ENCODE measurements around the gene GALNT16. TPM values are rescaled to one million over a fixed set of nuclear protein-coding genes. Genes with fewer than 3 reads are reported as not detected.
"Not testable (repeated sequence)": the region's sequence is repeated elsewhere in the genome, so short reads cannot be mapped to it uniquely, and the experiment has no call there.

Gene GALNT16
- total RNA-seq, 1 experiment from 2014 or later, result 2.0 TPM

DNA sequence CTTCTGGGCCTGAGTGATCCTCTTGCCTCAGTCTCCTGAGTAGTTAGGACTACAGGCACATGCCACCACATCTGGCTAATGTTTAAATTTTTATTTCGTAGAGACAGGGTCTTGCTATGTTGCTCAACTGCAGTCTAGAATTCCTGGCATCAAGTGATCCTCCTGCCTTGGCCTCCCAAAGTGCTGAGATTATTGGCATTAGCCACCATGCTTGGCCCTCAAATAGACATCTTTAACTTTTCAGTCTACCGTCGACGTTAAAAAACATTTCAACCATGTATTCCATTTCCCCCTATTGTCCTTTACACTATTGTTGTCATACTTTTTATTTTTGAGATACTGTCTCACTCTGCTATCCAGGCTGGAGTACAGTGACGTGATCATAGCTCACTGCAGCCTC, 115.8 kb downstream of the GALNT16 start:
- Histone ChIP-seq H3K36me3 (replicated peaks; ENCODE audit: control insufficient read depth, insufficient read depth, low read length) (peaks cover 11% of the 10 kb centered on the region), H3K4me3 (ENCODE audit: insufficient read depth, low read depth, low read length) (no peak overlapping the region), H3K27me3 (ENCODE audit: control insufficient read depth, insufficient read depth, low read length) (no peaks in the 10 kb centered on the region)
- DNase-seq, result no peak

DNA sequence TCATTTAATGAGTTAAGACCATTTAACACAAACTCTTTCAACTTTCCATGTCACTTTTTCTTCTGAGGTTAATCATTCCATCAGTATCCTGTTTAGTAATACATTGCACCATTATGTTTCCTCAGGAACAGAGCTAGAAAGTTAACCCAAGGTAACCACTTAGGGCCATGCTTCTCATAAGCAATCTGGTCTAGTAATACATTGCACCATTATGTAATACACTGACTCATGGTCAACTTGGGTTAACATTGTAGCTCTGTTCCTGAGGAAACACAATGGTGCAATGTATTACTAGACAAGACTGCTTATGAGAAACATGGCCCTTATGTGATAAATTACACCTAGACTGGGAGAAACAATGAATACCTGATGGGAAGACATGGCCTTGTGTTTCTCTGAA, 116.5 kb downstream of the GALNT16 start:
- Histone ChIP-seq H3K4me3 (ENCODE audit: insufficient read depth, low read depth, low read length) (no peak overlapping the region), H3K27me3 (ENCODE audit: control insufficient read depth, insufficient read depth, low read length) (no peaks in the 10 kb centered on the region), H3K36me3 (replicated peaks; ENCODE audit: control insufficient read depth, insufficient read depth, low read length) (peaks cover 11% of the 10 kb centered on the region)
- DNase-seq, result no peak

DNA sequence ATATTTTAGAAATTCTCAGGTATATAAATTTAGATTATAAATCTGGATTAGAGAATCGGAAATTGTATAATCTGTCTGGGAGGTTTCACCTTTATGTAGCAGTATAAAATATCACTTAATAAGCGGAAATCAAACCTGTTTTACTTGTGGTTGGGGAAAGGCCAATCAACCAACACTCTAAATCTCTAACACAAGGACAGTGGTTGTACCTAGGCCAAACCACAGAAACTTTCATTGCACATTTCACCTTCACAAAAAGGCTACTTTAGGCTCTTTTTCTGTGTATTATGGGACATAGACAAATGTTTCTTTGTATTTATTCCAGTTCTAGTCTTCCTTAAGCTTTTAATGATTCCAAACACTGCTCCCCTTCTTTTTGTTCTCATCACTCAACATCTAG, 118.3 kb downstream of the GALNT16 start:
- peaks cover 7% of the 10 kb centered on the region for H3K36me3 ChIP-seq (replicated peaks; ENCODE audit: control insufficient read depth, insufficient read depth, low read length)
- DNase-seq, result no peak
- no peak overlapping the region for H3K4me3 ChIP-seq (ENCODE audit: insufficient read depth, low read depth, low read length)
- no peaks in the 10 kb centered on the region for H3K27me3 ChIP-seq (ENCODE audit: control insufficient read depth, insufficient read depth, low read length)

DNA sequence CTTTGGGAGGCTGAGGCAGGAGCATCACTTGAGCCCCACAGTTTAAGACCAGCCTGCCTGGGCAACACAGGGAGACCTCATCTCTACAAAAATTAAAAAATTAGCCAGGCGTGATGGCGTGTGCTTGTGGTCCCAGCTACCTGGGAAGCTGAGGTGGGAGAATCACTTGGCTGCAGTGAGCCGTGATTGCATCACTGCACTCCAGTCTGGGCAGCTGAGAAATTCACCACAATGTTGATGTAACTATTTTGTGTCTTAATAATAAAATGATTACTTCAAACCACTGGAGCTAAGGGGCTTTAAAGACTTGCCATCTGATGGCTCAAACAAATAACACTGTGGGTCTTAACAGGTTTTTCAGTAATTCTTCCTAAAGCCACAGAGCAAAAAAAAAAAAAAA, 127.4 kb downstream of the GALNT16 start:
- H3K36me3 ChIP-seq (replicated peaks; ENCODE audit: control insufficient read depth, insufficient read depth, low read length), result peaks cover 18% of the 10 kb centered on the region

DNA sequence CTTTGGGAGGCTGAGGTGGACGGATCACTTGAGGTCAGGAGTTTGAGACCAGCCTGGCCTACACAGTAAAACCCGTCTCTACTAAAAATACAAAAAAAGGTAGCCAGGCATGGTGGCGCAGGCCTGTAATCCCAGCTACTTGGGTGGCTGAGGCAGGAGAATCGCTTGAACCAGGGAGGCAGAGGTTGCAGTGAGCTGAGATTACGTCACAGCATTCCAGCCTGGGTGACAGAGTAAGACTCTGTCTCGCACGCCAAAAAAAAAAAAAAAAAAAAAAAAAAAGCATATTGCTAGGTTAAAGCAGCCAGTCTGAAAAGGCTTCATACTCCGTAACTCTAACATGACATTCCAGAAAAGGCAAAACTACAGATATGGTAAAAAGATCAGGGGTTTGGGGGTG, 131.4 kb downstream of the GALNT16 start:
- peaks cover 26% of the 10 kb centered on the region for H3K36me3 ChIP-seq (replicated peaks; ENCODE audit: control insufficient read depth, insufficient read depth, low read length)
- H3K27me3 ChIP-seq (ENCODE audit: control insufficient read depth, insufficient read depth, low read length); H3K4me3 ChIP-seq (ENCODE audit: insufficient read depth, low read depth, low read length); DNase-seq: not testable (repeated sequence)

More for the DNA sequence above, 127.4 kb downstream of the GALNT16 start:
- Histone ChIP-seq H3K4me3 (ENCODE audit: insufficient read depth, low read depth, low read length) (no peak overlapping the region), H3K27me3 (ENCODE audit: control insufficient read depth, insufficient read depth, low read length) (no peaks in the 10 kb centered on the region)
- no peak for DNase-seq

DNA sequence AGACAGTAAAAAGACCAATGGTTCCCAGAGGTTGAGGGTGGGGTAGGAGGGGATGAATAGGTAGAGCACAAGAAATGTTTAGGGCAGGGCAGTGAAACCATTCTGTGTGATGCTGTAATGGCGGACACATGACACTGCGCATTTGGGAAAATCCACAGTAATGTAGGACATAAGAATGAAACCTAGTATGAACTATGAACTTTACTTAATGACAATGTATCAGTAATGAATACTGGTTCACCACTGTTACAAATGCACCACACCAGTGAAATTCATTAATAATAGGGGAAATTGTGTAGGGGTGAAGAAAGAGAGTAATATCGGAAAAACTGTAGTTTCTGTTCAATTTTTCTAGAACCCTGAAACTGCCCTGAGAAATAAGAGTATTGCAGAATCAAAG, 132.5 kb downstream of the GALNT16 start:
- DNase-seq, result no peak
- H3K27me3 ChIP-seq (ENCODE audit: control insufficient read depth, insufficient read depth, low read length), result no peaks in the 10 kb centered on the region
- H3K36me3 ChIP-seq (replicated peaks; ENCODE audit: control insufficient read depth, insufficient read depth, low read length), result peaks cover 21% of the 10 kb centered on the region
- H3K4me3 ChIP-seq (ENCODE audit: insufficient read depth, low read depth, low read length), result no peak overlapping the region

DNA sequence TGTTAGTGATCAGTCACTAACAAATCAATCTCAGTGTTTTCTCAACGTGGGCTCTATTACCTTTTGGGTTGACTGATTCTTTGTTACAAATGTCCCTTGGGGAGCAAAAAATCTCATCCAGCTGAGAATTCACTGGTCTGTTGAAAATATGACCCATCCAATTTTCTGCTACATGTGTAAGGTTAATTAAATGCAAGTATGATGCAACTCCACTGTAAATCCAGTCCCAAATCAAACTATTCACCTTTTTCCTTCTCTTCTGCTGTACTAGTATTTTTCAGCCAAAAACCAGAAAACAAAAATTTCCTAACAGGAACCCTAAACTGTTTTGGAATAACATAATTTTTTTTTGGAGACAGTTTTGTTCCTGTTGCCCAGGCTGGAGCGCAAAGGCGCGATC, 136.0 kb downstream of the GALNT16 start:
- no peaks in the 10 kb centered on the region for H3K27me3 ChIP-seq (ENCODE audit: control insufficient read depth, insufficient read depth, low read length)
- no peak for DNase-seq
- H3K4me3 ChIP-seq (ENCODE audit: insufficient read depth, low read depth, low read length), result no peak overlapping the region
- peaks cover 19% of the 10 kb centered on the region for H3K36me3 ChIP-seq (replicated peaks; ENCODE audit: control insufficient read depth, insufficient read depth, low read length)

DNA sequence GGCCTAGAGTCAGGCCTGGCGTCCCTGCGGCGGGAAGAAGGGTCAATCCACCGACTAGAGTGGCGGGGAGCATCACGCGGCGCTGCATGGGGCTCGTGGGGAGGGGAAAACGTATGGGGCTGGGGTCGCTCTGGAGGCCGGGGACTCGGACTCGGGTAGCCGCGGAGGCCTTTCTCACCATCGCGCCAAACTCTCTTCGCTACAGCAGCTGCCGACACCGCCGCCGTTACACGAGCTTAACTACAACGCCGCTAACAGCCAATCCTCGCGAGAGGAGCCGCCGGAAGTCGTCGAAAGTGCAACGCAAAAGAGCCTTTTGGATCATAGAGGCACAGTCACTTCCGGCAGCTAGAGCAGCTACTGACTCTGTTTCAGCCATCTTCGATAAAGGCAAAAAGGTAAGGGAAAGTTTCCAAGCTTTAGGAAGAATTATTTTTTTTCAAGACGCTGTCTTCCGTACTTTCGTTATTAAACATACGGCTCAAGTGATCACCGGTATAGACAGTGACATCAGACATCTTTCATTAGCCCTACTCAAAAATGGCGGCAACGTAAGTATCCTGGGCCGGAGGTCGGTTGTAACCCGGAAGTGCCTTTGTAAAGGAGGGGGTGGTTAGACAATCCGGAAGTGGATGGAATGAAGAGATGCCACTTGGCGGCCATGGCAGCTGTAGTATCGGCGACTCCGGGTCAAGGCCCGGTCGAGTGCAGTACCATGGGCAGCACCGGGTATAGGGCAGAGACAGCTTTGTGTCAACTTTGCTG, 138.3 kb downstream of the GALNT16 start, which contains the start of the genes ERH and SLC39A9:
TSS of gene ERH (minus strand) at position 247 of the 765 bp plus-strand sequence. CDS start at position 181, 66 bp downstream.
TSS of gene SLC39A9 (plus strand) at position 640 of the 765 bp plus-strand sequence. CDS start 678 bp downstream, outside the sequence.
- Histone ChIP-seq H3K4me3 (ENCODE audit: insufficient read depth, low read depth, low read length) (peak within 1 kb of the TSS; percentile 87), H3K27me3 (ENCODE audit: control insufficient read depth, insufficient read depth, low read length) (no peaks in the 10 kb centered on the region), H3K36me3 (replicated peaks; ENCODE audit: control insufficient read depth, insufficient read depth, low read length) (peaks cover 15% of the 10 kb centered on the region)
- peak; percentile 91 for DNase-seq

DNA sequence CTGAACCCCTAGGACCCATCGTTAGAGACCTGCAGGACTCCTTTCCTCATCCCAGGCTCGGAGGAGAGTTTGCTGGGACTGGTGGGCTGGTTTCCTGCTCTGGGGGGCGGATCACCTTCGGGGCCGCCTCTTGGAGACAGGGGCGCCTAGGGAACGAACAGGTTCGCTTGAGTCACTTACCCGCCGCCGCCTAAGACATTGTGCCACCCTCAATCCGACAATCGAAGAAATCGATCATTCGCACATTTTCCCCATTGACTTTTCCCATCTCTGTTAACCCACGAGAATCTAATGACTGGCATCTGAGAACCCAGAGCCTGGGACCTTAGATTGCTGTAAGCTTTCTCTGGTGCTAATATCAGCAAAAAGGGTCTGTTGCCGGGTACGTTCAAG, 138.9 kb downstream of the GALNT16 start:
- H3K36me3 ChIP-seq (replicated peaks; ENCODE audit: control insufficient read depth, insufficient read depth, low read length), result peaks cover 13% of the 10 kb centered on the region
- DNase-seq, result no peak
- H3K27me3 ChIP-seq (ENCODE audit: control insufficient read depth, insufficient read depth, low read length), result no peaks in the 10 kb centered on the region
- H3K4me3 ChIP-seq (ENCODE audit: insufficient read depth, low read depth, low read length), result peak overlapping the region; percentile 87

DNA sequence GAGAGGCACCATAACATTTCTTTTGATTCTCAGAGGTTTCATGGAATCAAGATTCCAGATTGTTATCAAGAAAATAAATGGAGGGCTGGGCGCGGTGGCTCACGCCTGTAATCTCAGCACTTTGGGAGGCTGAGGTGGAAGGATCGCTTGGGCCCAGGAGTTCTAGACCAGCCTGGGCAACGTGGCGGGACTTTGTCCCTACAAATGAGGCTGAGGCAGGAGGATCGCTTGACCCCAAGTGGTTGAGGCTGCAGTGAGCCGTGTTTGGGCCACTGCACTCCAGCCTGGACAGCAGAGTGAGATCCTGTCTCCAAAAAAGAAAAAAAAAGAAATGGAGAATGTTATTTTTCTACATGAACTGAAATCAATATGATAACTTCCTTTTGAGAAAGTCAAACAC, 139.8 kb downstream of the GALNT16 start:
- H3K36me3 ChIP-seq (replicated peaks; ENCODE audit: control insufficient read depth, insufficient read depth, low read length), result peaks cover 9% of the 10 kb centered on the region
- no peak overlapping the region for H3K4me3 ChIP-seq (ENCODE audit: insufficient read depth, low read depth, low read length)
- no peaks in the 10 kb centered on the region for H3K27me3 ChIP-seq (ENCODE audit: control insufficient read depth, insufficient read depth, low read length)
- no peak for DNase-seq

DNA sequence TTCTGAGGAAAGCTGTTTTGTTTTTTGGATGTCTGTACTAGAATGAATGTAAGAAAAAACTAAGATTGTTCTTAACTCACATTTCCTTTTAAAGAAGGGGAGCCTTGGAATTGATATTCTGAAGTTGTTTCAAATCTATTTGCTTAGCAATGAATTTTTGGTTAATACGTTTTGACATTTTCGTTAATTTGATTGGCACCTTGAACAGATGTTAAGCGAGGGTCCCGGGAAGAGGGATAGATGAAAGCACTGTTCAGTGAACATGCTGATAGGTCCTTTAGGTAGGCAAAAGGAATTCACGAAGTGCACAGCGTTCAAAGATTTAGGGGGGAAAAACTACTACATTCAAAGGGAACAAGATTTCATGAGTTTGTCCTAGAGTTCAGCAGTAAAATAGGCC, 140.2 kb downstream of the GALNT16 start:
- no peak overlapping the region; the same call in 1 of the 2 replicates for H3K4me3 ChIP-seq (ENCODE audit: insufficient read depth, low read depth, low read length)
- peaks cover 6% of the 10 kb centered on the region for H3K36me3 ChIP-seq (replicated peaks; ENCODE audit: control insufficient read depth, insufficient read depth, low read length)
- no peak for DNase-seq
- no peaks in the 10 kb centered on the region for H3K27me3 ChIP-seq (ENCODE audit: control insufficient read depth, insufficient read depth, low read length)

DNA sequence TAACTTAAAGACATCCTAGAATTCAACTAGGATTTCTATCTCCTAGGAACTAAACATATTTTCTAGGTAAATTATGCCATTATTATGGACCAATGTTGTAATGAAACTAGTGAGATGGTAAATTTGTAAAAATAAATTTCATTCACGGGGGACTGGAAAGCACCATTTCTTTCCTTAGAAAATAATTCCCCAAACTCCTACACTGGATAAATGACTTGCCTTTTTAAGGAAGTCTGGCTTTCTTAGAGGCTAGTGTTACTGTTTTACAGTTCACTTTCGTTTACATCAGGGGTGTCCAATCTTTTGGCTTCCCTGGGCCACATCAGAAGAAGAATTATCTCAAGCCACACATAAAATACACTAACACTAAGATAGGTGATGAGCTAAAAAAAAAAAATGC, 141.9 kb downstream of the GALNT16 start:
- Histone ChIP-seq H3K4me3 (ENCODE audit: insufficient read depth, low read depth, low read length) (no peak overlapping the region), H3K36me3 (replicated peaks; ENCODE audit: control insufficient read depth, insufficient read depth, low read length) (no peaks in the 10 kb centered on the region; the same call in 1 of the 2 replicates), H3K27me3 (ENCODE audit: control insufficient read depth, insufficient read depth, low read length) (no peaks in the 10 kb centered on the region)
- DNase-seq, result no peak

DNA sequence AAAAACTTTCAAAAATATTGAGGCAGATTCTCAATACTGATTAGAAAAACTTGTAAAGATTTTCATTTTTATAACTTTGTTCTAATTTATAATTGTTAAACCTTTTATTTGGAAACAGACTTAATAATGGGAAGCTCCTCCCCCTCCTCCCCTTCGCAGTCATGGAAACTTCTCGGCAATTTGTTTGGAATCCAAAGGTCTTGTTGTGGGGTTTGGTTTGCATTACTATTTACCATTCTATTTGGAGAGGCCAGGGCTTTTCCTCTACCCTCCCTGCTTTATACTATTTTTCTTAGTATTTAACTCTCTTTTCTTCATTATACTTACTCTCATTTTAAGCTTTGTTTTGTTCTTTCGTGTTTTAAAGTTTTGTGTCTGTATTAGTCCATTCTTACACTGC, 144.5 kb downstream of the GALNT16 start:
- H3K27me3 ChIP-seq (ENCODE audit: control insufficient read depth, insufficient read depth, low read length), result no peaks in the 10 kb centered on the region
- no peak for DNase-seq
- no peaks in the 10 kb centered on the region for H3K36me3 ChIP-seq (replicated peaks; ENCODE audit: control insufficient read depth, insufficient read depth, low read length)
- H3K4me3 ChIP-seq (ENCODE audit: insufficient read depth, low read depth, low read length), result no peak overlapping the region

DNA sequence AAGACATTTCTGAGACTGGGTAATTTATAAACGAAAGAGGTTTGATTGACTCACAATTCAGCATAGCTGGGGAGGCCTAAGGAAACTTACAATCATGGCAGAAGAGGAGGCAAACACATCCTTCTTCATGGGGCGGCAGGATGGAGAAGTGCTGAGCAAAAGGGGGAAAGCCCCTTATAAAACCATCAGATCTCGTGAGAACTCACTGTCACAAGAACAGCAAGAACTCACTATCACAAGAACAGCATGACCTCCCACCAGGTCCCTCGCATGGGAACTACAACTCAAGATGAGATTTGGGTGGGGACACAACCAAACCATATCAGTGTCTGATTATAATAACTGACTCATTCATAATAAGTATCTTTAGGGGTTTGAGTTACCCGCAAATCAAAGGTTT, 144.9 kb downstream of the GALNT16 start:
- H3K4me3 ChIP-seq (ENCODE audit: insufficient read depth, low read depth, low read length), result no peak overlapping the region
- no peaks in the 10 kb centered on the region for H3K36me3 ChIP-seq (replicated peaks; ENCODE audit: control insufficient read depth, insufficient read depth, low read length)
- no peaks in the 10 kb centered on the region for H3K27me3 ChIP-seq (ENCODE audit: control insufficient read depth, insufficient read depth, low read length)
- DNase-seq, result no peak

DNA sequence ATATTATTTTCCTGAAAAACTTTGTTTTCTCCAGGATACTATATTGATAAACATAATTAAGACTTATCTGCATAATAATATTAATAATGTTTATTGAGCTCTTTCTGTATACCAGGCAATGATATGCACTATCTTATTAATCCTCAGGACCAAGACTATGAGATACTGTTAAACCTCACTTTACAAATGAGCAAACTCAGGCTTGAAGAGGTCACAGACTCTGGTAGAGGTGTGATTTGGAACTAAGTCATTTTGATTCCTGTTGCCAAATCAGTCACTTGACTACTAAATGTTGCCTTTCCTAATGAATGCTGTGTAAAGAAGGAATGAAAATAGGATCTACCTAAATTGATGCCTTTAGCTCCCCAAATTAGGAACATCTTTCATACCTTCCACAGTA, 145.8 kb downstream of the GALNT16 start:
- no peak for DNase-seq
- H3K36me3 ChIP-seq (replicated peaks; ENCODE audit: control insufficient read depth, insufficient read depth, low read length), result no peaks in the 10 kb centered on the region

More for the DNA sequence above, 145.8 kb downstream of the GALNT16 start:
- Histone ChIP-seq H3K4me3 (ENCODE audit: insufficient read depth, low read depth, low read length) (no peak overlapping the region), H3K27me3 (ENCODE audit: control insufficient read depth, insufficient read depth, low read length) (no peaks in the 10 kb centered on the region)
